HEK293 (cell line): Measurements from ENCODE around the gene SLC31A1.

ENCODE experiments used
- HOXA7 ChIP-seq: sonication (generic); formaldehyde crosslinking; IDR thresholded peaks from 2 replicates; pipeline ENCODE4 v1.8.1; 2022; ENCODE audit warnings: missing genetic modification reagents, borderline replicate concordance
- PRDM1 ChIP-seq: fragments of 450-650 bp; formaldehyde crosslinking; IDR thresholded peaks from 2 replicates; pipeline ENCODE4; 2016; ENCODE audit warnings: missing biosample characterization, missing genetic modification characterization
- SP7 ChIP-seq: fragments of 450-650 bp; formaldehyde crosslinking; IDR thresholded peaks from 2 replicates; pipeline ENCODE4 v1.5.1; 2016; ENCODE audit warnings: missing biosample characterization, missing genetic modification characterization
- ZNF121 ChIP-seq: fragments of 450-650 bp; formaldehyde crosslinking; IDR thresholded peaks from 2 replicates; pipeline ENCODE4 v1.5.1; 2016; ENCODE audit warnings: missing biosample characterization, missing genetic modification characterization
- ZNF214 ChIP-seq: fragments of 450-650 bp; formaldehyde crosslinking; IDR thresholded peaks from 2 replicates; pipeline ENCODE4 v1.5.1; 2017; ENCODE audit warnings: missing biosample characterization, mild to moderate bottlenecking, missing genetic modification characterization, borderline replicate concordance
- ZNF391 ChIP-seq: fragments of 450-650 bp; formaldehyde crosslinking; IDR thresholded peaks from 2 replicates; pipeline ENCODE4 v1.5.1; 2016; ENCODE audit warnings: low read depth, missing biosample characterization, missing genetic modification characterization, borderline replicate concordance
- ZNF600 ChIP-seq: fragments of 450-650 bp; formaldehyde crosslinking; IDR thresholded peaks from 2 replicates; pipeline ENCODE4 v1.5.1; 2016; ENCODE audit warnings: missing biosample characterization, missing genetic modification characterization
- ZXDB ChIP-seq: fragments of 450-650 bp; formaldehyde crosslinking; IDR thresholded peaks from 2 replicates; pipeline ENCODE4 v1.5.1; 2016; ENCODE audit warnings: missing biosample characterization, missing genetic modification characterization
- TF ChIP-seq, protein P1 (sequence below): fragments of 450-650 bp; formaldehyde crosslinking; conservative IDR thresholded peaks from 2 replicates; pipeline ENCODE4 v1.5.1; 2016; ENCODE audit warnings: low read depth, missing biosample characterization, missing genetic modification characterization
- TF ChIP-seq, protein P2 (sequence below): fragments of 450-650 bp; formaldehyde crosslinking; IDR thresholded peaks from 2 replicates; pipeline ENCODE4 v1.5.1; 2016; ENCODE audit warnings: missing biosample characterization, missing genetic modification characterization, borderline replicate concordance
- TF ChIP-seq, protein P3 (sequence below): fragments of 450-650 bp; formaldehyde crosslinking; conservative IDR thresholded peaks from 2 replicates; pipeline ENCODE4 v1.5.1; 2016; ENCODE audit warnings: low read depth, missing biosample characterization, missing genetic modification characterization
- TF ChIP-seq, protein P4 (sequence below): fragments of 450-650 bp; formaldehyde crosslinking; IDR thresholded peaks from 2 replicates; pipeline ENCODE4 v1.5.1; 2017; ENCODE audit warnings: missing biosample characterization, missing genetic modification characterization
- TF ChIP-seq, protein P5 (sequence below): fragments of 450-650 bp; formaldehyde crosslinking; IDR thresholded peaks from 2 replicates; pipeline ENCODE4 v1.5.0; 2017; ENCODE audit warnings: missing biosample characterization, missing genetic modification characterization, borderline replicate concordance
- TF ChIP-seq, protein P6 (sequence below): fragments of 450-650 bp; formaldehyde crosslinking; IDR thresholded peaks from 2 replicates; pipeline ENCODE4 v1.5.1; 2016; ENCODE audit warnings: missing biosample characterization, missing genetic modification characterization
- TF ChIP-seq, protein P7 (sequence below): fragments of 450-650 bp; formaldehyde crosslinking; IDR thresholded peaks from 2 replicates; pipeline ENCODE4 v1.5.1; 2016; ENCODE audit warnings: missing biosample characterization, missing genetic modification characterization

Gene SLC31A1

DNA sequence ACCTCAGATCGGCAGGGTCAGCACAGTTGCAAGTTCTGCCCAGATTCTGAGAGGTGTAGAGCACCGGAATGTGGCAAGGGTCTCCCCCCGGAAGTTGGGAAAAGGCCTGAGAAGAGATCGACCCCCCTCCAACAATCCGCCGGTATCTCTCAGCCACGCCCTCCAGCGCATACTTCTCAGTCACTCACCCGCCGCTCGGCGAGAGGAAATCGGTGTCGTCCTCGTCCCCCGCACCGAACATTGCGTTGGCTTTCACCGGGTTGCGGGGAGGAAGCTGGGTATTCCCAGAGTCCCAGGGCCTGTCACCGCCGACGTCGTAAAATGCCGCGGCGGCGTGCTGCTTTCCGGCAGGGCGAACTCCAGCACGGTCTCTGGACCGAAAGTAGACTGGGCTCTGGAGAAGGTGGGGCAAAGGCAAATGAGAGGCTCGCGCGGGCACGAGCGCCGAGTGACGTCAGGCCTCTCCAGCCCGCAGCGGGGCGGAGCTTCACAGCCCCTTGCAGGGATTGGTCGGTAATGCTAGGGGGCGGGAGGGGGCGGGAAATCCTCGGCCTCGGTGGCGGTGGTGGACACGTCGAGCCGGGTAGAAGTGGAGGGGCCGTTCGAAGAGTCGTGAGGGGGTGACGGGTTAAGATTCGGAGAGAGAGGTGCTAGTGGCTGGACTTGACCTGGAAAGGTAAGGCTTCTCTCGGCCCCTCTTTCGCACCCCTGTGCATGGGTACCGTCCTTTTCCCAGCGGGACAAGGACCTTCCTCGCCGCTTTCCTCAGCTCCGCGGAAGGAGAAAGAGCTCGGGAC lies at the start of gene SLC31A1, which contains the start of gene FKBP15 (continued):
- no peak for TF ChIP-seq ZNF214 (tag by site-specific recombination)
- TF ChIP-seq, protein P1, sequence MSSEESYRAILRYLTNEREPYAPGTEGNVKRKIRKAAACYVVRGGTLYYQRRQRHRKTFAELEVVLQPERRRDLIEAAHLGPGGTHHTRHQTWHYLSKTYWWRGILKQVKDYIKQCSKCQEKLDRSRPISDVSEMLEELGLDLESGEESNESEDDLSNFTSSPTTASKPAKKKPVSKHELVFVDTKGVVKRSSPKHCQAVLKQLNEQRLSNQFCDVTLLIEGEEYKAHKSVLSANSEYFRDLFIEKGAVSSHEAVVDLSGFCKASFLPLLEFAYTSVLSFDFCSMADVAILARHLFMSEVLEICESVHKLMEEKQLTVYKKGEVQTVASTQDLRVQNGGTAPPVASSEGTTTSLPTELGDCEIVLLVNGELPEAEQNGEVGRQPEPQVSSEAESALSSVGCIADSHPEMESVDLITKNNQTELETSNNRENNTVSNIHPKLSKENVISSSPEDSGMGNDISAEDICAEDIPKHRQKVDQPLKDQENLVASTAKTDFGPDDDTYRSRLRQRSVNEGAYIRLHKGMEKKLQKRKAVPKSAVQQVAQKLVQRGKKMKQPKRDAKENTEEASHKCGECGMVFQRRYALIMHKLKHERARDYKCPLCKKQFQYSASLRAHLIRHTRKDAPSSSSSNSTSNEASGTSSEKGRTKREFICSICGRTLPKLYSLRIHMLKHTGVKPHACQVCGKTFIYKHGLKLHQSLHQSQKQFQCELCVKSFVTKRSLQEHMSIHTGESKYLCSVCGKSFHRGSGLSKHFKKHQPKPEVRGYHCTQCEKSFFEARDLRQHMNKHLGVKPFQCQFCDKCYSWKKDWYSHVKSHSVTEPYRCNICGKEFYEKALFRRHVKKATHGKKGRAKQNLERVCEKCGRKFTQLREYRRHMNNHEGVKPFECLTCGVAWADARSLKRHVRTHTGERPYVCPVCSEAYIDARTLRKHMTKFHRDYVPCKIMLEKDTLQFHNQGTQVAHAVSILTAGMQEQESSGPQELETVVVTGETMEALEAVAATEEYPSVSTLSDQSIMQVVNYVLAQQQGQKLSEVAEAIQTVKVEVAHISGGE (tag by site-specific recombination) = peak; percentile 74; the same call in 1 of the 2 replicates
- TF ChIP-seq ZNF600 (tag by site-specific recombination) = peak; percentile 88
- no peak for TF ChIP-seq ZNF391 (tag by site-specific recombination)
- TF ChIP-seq, protein P2, sequence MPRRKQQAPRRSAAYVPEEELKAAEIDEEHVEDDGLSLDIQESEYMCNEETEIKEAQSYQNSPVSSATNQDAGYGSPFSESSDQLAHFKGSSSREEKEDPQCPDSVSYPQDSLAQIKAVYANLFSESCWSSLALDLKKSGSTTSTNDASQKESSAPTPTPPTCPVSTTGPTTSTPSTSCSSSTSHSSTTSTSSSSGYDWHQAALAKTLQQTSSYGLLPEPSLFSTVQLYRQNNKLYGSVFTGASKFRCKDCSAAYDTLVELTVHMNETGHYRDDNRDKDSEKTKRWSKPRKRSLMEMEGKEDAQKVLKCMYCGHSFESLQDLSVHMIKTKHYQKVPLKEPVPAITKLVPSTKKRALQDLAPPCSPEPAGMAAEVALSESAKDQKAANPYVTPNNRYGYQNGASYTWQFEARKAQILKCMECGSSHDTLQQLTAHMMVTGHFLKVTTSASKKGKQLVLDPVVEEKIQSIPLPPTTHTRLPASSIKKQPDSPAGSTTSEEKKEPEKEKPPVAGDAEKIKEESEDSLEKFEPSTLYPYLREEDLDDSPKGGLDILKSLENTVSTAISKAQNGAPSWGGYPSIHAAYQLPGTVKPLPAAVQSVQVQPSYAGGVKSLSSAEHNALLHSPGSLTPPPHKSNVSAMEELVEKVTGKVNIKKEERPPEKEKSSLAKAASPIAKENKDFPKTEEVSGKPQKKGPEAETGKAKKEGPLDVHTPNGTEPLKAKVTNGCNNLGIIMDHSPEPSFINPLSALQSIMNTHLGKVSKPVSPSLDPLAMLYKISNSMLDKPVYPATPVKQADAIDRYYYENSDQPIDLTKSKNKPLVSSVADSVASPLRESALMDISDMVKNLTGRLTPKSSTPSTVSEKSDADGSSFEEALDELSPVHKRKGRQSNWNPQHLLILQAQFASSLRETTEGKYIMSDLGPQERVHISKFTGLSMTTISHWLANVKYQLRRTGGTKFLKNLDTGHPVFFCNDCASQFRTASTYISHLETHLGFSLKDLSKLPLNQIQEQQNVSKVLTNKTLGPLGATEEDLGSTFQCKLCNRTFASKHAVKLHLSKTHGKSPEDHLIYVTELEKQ (tag by site-specific recombination) = no peak
- TF ChIP-seq ZXDB (tag by site-specific recombination) = peak; percentile 60
- TF ChIP-seq PRDM1 = peak; percentile 8; the same call in 1 of the 2 replicates
- TF ChIP-seq, protein P3, sequence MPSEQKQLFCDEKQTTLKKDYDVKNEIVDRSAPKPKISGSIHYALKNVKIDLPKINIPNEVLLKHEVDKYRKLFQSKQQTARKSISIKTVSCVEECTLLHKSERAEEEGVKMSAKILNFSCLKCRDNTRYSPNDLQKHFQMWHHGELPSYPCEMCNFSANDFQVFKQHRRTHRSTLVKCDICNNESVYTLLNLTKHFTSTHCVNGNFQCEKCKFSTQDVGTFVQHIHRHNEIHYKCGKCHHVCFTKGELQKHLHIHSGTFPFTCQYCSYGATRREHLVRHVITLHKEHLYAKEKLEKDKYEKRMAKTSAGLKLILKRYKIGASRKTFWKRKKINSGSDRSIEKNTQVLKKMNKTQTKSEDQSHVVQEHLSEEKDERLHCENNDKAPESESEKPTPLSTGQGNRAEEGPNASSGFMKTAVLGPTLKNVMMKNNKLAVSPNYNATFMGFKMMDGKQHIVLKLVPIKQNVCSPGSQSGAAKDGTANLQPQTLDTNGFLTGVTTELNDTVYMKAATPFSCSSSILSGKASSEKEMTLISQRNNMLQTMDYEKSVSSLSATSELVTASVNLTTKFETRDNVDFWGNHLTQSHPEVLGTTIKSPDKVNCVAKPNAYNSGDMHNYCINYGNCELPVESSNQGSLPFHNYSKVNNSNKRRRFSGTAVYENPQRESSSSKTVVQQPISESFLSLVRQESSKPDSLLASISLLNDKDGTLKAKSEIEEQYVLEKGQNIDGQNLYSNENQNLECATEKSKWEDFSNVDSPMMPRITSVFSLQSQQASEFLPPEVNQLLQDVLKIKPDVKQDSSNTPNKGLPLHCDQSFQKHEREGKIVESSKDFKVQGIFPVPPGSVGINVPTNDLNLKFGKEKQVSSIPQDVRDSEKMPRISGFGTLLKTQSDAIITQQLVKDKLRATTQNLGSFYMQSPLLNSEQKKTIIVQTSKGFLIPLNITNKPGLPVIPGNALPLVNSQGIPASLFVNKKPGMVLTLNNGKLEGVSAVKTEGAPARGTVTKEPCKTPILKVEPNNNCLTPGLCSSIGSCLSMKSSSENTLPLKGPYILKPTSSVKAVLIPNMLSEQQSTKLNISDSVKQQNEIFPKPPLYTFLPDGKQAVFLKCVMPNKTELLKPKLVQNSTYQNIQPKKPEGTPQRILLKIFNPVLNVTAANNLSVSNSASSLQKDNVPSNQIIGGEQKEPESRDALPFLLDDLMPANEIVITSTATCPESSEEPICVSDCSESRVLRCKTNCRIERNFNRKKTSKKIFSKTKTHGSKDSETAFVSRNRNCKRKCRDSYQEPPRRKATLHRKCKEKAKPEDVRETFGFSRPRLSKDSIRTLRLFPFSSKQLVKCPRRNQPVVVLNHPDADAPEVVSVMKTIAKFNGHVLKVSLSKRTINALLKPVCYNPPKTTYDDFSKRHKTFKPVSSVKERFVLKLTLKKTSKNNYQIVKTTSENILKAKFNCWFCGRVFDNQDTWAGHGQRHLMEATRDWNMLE (tag by site-specific recombination) = peak; percentile 47; the same call in 1 of the 2 replicates
- TF ChIP-seq, protein P4, sequence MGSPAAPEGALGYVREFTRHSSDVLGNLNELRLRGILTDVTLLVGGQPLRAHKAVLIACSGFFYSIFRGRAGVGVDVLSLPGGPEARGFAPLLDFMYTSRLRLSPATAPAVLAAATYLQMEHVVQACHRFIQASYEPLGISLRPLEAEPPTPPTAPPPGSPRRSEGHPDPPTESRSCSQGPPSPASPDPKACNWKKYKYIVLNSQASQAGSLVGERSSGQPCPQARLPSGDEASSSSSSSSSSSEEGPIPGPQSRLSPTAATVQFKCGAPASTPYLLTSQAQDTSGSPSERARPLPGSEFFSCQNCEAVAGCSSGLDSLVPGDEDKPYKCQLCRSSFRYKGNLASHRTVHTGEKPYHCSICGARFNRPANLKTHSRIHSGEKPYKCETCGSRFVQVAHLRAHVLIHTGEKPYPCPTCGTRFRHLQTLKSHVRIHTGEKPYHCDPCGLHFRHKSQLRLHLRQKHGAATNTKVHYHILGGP = no peak
- no peak for TF ChIP-seq HOXA7
- no peak for TF ChIP-seq ZNF121 (tag by site-specific recombination)
- TF ChIP-seq, protein P5, sequence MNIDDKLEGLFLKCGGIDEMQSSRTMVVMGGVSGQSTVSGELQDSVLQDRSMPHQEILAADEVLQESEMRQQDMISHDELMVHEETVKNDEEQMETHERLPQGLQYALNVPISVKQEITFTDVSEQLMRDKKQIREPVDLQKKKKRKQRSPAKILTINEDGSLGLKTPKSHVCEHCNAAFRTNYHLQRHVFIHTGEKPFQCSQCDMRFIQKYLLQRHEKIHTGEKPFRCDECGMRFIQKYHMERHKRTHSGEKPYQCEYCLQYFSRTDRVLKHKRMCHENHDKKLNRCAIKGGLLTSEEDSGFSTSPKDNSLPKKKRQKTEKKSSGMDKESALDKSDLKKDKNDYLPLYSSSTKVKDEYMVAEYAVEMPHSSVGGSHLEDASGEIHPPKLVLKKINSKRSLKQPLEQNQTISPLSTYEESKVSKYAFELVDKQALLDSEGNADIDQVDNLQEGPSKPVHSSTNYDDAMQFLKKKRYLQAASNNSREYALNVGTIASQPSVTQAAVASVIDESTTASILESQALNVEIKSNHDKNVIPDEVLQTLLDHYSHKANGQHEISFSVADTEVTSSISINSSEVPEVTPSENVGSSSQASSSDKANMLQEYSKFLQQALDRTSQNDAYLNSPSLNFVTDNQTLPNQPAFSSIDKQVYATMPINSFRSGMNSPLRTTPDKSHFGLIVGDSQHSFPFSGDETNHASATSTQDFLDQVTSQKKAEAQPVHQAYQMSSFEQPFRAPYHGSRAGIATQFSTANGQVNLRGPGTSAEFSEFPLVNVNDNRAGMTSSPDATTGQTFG (tag by site-specific recombination) = no peak
- TF ChIP-seq, protein P6, sequence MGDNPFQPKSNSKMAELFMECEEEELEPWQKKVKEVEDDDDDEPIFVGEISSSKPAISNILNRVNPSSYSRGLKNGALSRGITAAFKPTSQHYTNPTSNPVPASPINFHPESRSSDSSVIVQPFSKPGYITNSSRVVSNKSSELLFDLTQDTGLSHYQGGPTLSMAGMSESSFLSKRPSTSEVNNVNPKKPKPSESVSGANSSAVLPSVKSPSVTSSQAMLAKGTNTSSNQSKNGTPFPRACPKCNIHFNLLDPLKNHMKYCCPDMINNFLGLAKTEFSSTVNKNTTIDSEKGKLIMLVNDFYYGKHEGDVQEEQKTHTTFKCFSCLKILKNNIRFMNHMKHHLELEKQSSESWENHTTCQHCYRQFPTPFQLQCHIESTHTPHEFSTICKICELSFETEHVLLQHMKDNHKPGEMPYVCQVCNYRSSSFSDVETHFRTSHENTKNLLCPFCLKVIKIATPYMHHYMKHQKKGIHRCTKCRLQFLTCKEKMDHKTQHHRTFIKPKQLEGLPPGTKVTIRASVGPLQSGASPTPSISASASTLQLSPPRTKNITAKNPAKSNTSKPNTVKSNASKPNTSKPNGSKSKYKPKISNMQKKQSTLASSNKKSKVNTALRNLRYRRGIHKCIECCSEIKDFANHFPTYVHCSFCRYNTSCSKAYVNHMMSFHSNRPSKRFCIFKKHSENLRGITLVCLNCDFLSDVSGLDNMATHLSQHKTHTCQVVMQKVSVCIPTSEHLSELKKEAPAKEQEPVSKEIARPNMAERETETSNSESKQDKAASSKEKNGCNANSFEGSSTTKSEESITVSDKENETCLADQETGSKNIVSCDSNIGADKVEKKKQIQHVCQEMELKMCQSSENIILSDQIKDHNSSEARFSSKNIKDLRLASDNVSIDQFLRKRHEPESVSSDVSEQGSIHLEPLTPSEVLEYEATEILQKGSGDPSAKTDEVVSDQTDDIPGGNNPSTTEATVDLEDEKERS (tag by site-specific recombination) = no peak
- TF ChIP-seq, protein P7, sequence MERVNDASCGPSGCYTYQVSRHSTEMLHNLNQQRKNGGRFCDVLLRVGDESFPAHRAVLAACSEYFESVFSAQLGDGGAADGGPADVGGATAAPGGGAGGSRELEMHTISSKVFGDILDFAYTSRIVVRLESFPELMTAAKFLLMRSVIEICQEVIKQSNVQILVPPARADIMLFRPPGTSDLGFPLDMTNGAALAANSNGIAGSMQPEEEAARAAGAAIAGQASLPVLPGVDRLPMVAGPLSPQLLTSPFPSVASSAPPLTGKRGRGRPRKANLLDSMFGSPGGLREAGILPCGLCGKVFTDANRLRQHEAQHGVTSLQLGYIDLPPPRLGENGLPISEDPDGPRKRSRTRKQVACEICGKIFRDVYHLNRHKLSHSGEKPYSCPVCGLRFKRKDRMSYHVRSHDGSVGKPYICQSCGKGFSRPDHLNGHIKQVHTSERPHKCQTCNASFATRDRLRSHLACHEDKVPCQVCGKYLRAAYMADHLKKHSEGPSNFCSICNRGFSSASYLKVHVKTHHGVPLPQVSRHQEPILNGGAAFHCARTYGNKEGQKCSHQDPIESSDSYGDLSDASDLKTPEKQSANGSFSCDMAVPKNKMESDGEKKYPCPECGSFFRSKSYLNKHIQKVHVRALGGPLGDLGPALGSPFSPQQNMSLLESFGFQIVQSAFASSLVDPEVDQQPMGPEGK (tag by site-specific recombination) = peak; percentile 73
- peak; percentile 35; the same call in 1 of the 2 replicates for TF ChIP-seq SP7 (tag by site-specific recombination)
